Body of pancreas (tissue), 4 donors: ENCODE measurements around the gene CYCS. TPM values are rescaled to one million over a fixed set of nuclear protein-coding genes. Genes with fewer than 3 reads are reported as not detected.

Experiments used
- ATAC-seq: fragments of 150-250 bp; one replicate; pipeline ENCODE4 v1.9.1; 2016
- DNase-seq, 4 donors: peaks; one replicate each; pipeline ENCODE4 v3.0.0-alpha.2; 2019
- H3K27ac ChIP-seq, 4 donors: fragments of 200-600 bp; sonication (generic); 1 replicate in 3 of 4; 2 replicates in 1 of 4; pipeline versions ENCODE4 v1.5.1 to v1.6.1; 2016 to 2019; ENCODE audit warnings: mild to moderate bottlenecking in 1 of 4, mixed read lengths in 1 of 4, moderate library complexity in 1 of 4
- H3K27me3 ChIP-seq, 2 donors: fragments of 200-600 bp; sonication (generic); one replicate each; pipeline ENCODE4 v1.6.0; 2016; ENCODE audit warnings: mild to moderate bottlenecking in 1 of 2
- H3K36me3 ChIP-seq, 2 donors: fragments of 200-600 bp; sonication (generic); replicated peaks in 1 of 2; 2 replicates each; pipeline ENCODE4 v1.5.1; 2016; ENCODE audit warnings: low read depth in 2 of 2; ENCODE audit not compliant: insufficient read depth in 1 of 2
- H3K4me1 ChIP-seq: fragments of 200-600 bp; sonication (generic); one replicate; pipeline ENCODE4 v1.6.0; 2016
- H3K4me3 ChIP-seq, 2 donors: fragments of 200-600 bp; sonication (generic); 1 replicate in 1 of 2; 2 replicates in 1 of 2; pipeline ENCODE4 v1.5.1; 2016 to 2019
- H3K9me3 ChIP-seq, 3 donors: fragments of 200-600 bp; sonication (generic); 1 replicate in 2 of 3; 2 replicates in 1 of 3; pipeline ENCODE4 v1.5.1; 2016
- POLR2A ChIP-seq, 3 donors: fragments of 450-650 bp; IDR thresholded peaks; one replicate each; pipeline ENCODE4 v1.6.1; 2016; ENCODE audit warnings: antibody characterized with exemption in 3 of 3, mild to moderate bottlenecking in 2 of 3
- WGBS, 2 donors: methylation state at CpG; one replicate each; pipeline ENCODE4 v1.1.5; 2017; 5-methylcytosine and 5-hydroxymethylcytosine counted together
- intact Hi-C: fragments of 100-400 bp; cut with DNase I; formaldehyde crosslinking; loops from one replicate; pipeline ENCODE4 v1.15.1; 2023
- total RNA-seq, 2 donors: library from RNA; depleted of rRNA; stranded (reverse); fragments of >200 nt; gene quantifications; one replicate each; pipeline ENCODE4 v1.1.0, GENCODE V29; 2016
- TF ChIP-seq, protein P1 (sequence below), 7 experiments: fragments of 450-650 bp in 4 of 7; fragments of 200-600 bp in 3 of 7; sonication (generic) in 3 of 7; IDR thresholded peaks; one replicate each; pipeline ENCODE4 v1.5.1; 2016 to 2019; ENCODE audit warnings: antibody characterized with exemption in 7 of 7

Gene CYCS
- total RNA-seq, 2 donors from 2014 or later: 5.9 to 11.7 TPM

DNA sequence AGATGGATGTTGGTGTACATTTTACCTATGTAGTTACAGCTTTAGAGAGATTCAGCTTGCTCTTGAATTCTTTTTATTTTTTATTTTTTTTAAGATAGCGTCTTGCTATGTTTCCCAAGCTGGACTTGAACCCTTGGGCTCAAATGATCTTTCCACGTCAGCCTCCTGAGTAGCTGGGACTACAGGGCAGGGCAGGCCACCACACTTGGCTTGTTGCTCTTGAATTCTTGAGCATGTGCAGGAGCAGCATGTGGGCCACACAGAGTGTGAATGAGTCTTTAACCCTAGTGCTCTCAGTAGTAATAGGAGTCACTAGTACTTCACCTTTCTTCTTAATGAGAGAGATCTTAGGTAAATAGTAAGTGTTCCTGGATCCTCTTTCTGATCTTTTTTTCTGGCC, 26.7 kb upstream of the CYCS start:
- ATAC-seq (no peak), DNase-seq (no peak)
- H3K4me3 ChIP-seq: no peak overlapping the region
- H3K27me3 ChIP-seq: no peaks in the 10 kb centered on the region
- no peaks in the 10 kb centered on the region for H3K36me3 ChIP-seq
- WGBS, 2 donors: 90 to 98% methylated on average over 2 of the region's 2 CpGs
- intact Hi-C loops: no loop called here
- no peaks in the 10 kb centered on the region for H3K9me3 ChIP-seq
- H3K4me1 ChIP-seq: no peaks in the 10 kb centered on the region
- no peak for TF ChIP-seq POLR2A (IDR thresholded peaks at IDR 0.05)
- TF ChIP-seq, protein P1, sequence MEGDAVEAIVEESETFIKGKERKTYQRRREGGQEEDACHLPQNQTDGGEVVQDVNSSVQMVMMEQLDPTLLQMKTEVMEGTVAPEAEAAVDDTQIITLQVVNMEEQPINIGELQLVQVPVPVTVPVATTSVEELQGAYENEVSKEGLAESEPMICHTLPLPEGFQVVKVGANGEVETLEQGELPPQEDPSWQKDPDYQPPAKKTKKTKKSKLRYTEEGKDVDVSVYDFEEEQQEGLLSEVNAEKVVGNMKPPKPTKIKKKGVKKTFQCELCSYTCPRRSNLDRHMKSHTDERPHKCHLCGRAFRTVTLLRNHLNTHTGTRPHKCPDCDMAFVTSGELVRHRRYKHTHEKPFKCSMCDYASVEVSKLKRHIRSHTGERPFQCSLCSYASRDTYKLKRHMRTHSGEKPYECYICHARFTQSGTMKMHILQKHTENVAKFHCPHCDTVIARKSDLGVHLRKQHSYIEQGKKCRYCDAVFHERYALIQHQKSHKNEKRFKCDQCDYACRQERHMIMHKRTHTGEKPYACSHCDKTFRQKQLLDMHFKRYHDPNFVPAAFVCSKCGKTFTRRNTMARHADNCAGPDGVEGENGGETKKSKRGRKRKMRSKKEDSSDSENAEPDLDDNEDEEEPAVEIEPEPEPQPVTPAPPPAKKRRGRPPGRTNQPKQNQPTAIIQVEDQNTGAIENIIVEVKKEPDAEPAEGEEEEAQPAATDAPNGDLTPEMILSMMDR (IDR thresholded peaks at IDR 0.05): no peak
- no peak overlapping the region for H3K27ac ChIP-seq

DNA sequence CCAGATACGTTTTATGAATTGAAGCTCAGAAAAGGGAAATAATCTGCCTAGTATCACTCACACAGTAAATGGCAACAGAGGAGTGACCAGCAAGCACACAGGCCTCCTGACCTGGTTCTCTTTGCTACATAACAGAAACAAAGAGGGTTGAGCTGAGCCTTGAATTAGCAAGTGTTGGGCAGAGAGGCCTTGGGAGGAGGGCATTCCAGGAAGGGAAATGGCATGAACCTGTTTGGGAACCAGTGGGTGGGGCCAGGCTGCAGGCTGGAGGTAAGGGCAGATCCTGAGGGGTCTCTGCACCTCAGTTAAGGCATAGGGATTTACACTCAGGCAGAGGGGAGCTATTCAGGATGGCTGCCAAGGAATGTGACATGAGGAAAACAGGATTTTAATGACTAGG, 24.8 kb upstream of the CYCS start:
- Histone ChIP-seq H3K27ac (no peak overlapping the region), H3K36me3 (no peaks in the 10 kb centered on the region), H3K27me3 (no peaks in the 10 kb centered on the region), H3K4me1 (no peaks in the 10 kb centered on the region), H3K4me3 (no peak overlapping the region), H3K9me3 (no peaks in the 10 kb centered on the region)
- DNase-seq: no peak
- intact Hi-C loops: no loop called here
- ATAC-seq: no peak
- WGBS, 2 donors: 81 to 94% methylated on average over 1 of the region's 1 CpG
- TF ChIP-seq POLR2A (IDR thresholded peaks at IDR 0.05): no peak
- TF ChIP-seq, protein P1 (IDR thresholded peaks at IDR 0.05): no peak

DNA sequence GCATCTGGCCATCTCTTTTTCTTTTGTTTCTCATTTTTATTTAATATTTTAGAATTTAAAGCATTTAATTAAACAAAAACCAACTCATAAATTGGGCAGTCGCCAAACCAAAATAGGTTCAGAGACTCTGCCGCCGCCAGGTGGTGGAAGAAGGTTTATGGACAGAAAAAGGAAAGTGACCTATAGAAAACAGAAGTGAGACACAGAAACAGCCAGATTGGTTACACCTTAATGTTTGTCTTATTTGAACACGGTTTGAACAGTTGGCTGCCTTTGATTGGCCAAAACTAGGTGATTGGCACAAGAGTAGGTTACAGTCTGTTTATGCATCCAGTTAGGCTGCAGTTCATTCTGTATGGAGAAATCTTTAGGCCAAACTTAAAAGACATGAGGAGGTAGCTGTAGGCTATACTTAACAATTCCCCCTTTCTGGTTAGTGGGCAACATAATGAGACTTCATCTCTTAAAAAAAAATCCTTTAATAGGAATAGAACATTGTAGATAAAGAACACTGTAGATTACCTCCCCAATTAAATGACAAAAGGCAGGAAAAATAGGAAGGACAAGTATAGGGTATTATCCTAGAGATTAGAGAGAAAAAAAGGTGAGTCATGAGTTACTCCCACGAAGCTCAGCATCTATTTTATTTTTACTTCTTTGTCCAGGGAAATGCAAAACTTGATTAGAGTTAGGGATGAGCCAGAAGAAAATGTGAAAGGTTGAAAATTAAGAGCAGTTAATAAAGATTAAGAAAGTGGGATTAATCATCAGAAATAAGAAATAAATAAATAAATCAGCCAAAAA, 23.9 kb upstream of the CYCS start:
- Histone ChIP-seq H3K27me3 (no peaks in the 10 kb centered on the region), H3K4me3 (no peak overlapping the region), H3K9me3 (no peaks in the 10 kb centered on the region), H3K4me1 (no peaks in the 10 kb centered on the region), H3K36me3 (no peaks in the 10 kb centered on the region), H3K27ac (no peak overlapping the region)
- TF ChIP-seq POLR2A (IDR thresholded peaks at IDR 0.05): no peak
- TF ChIP-seq, protein P1 (IDR thresholded peaks at IDR 0.05): no peak
- ATAC-seq (no peak), DNase-seq (no peak)
- intact Hi-C loops: no loop called here
- 87 to 89% methylated on average over 5 of the region's 5 CpGs for WGBS, 2 donors

DNA sequence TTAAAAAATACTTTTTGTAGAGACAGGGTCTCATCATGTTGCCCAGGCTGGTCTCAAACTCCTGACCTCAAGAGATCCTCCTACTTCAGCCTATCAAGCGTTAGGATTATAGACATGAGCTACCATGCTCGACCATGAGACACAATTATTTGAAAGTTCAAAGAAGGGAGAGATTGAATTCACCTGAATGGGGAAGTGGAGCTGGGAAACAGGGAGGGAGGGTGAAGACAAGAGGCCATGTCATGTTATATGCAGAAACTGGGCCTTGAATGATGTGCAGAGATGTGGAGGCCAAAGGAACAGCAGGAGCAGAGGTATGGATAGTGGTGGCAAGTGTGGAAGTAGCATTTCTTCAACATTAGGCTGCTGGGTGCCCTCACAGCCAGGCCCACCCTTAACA, 18.7 kb upstream of the CYCS start:
- Histone ChIP-seq H3K27ac (no peak overlapping the region), H3K36me3 (no peaks in the 10 kb centered on the region), H3K4me1 (no peaks in the 10 kb centered on the region), H3K27me3 (no peaks in the 10 kb centered on the region), H3K9me3 (no peaks in the 10 kb centered on the region), H3K4me3 (no peak overlapping the region)
- DNase-seq (no peak), ATAC-seq (no peak)
- TF ChIP-seq, protein P1 (IDR thresholded peaks at IDR 0.05): no peak
- TF ChIP-seq POLR2A (IDR thresholded peaks at IDR 0.05): no peak
- intact Hi-C loops: no loop called here
- 72 to 78% methylated on average over 2 of the region's 2 CpGs for WGBS, 2 donors

DNA sequence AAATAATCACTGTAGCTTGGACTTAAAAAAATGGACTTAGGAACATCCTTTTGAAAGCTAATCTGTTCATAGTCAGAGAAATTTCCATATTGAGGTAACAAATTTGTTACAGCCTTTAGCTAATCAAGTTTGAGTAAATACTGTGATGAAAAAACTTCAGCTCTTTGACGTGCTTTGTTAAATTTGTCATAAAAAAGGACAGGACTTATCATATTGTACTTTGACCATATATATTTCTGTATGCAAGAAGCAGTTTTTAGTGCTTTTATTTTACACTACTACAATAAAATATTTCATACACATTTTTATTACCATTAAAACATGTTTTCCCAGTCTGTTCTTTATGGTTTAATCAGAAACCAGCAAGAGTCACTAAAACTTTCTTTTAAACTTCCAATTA, 14.5 kb upstream of the CYCS start:
- TF ChIP-seq, protein P1 (IDR thresholded peaks at IDR 0.05): no peak
- TF ChIP-seq POLR2A (IDR thresholded peaks at IDR 0.05): no peak
- no peak overlapping the region for H3K4me3 ChIP-seq
- H3K27ac ChIP-seq: no peak overlapping the region
- H3K27me3 ChIP-seq: no peaks in the 10 kb centered on the region
- no peaks in the 10 kb centered on the region for H3K36me3 ChIP-seq
- DNase-seq (no peak), ATAC-seq (no peak)
- WGBS, 2 donors: 39 to 47% methylated on average over 1 of the region's 1 CpG
- no peaks in the 10 kb centered on the region for H3K4me1 ChIP-seq
- no peaks in the 10 kb centered on the region for H3K9me3 ChIP-seq
- intact Hi-C loops: no loop called here
